GM13976 (cell line): Measurements from ENCODE around the gene CNTNAP5.

Source experiments
- DNase-seq: peaks from one replicate; pipeline ENCODE4 v3.0.0; 2012; ENCODE audit warnings: low spot score
- in situ Hi-C: fragments of 300-500 bp; cut with MboI; formaldehyde crosslinking; loops from one replicate; pipeline ENCODE4 v1.12.0; 2022; ENCODE audit warnings: low sequenced_read_pairs, mixed read lengths, inconsistent platforms; ENCODE audit not compliant: unreplicated experiment
- TF ChIP-seq, protein P1 (sequence below): IDR thresholded peaks from 2 replicates; pipeline ENCODE4 v1.5.1; 2012; ENCODE audit warnings: borderline replicate concordance, mild to moderate bottlenecking; ENCODE audit not compliant: insufficient read depth; ENCODE audit errors: extremely low read depth, missing control alignments, control extremely low read depth

CNTNAP5 gene

DNA sequence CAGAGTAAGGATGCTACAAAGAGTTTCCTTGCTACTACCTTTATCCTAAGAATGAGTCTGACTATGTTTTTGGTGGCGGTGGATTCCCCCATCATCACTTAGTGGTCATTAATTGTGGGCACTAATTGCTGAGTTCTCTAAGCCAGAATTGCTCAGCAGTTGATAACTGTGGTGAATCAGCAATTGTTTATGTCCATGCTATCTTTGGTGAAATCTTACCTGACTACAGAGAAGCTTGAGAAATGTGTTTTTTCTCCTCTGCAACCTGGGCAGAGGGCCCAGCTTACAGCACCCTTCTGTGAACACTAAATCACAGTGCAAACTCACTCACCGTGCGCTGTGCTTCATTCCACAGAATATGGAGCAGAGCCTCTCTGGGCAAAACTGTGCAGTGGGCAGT is 683.6 kb downstream of the CNTNAP5 start:
- in situ Hi-C loops, result no loop called here
- TF ChIP-seq, protein P1, sequence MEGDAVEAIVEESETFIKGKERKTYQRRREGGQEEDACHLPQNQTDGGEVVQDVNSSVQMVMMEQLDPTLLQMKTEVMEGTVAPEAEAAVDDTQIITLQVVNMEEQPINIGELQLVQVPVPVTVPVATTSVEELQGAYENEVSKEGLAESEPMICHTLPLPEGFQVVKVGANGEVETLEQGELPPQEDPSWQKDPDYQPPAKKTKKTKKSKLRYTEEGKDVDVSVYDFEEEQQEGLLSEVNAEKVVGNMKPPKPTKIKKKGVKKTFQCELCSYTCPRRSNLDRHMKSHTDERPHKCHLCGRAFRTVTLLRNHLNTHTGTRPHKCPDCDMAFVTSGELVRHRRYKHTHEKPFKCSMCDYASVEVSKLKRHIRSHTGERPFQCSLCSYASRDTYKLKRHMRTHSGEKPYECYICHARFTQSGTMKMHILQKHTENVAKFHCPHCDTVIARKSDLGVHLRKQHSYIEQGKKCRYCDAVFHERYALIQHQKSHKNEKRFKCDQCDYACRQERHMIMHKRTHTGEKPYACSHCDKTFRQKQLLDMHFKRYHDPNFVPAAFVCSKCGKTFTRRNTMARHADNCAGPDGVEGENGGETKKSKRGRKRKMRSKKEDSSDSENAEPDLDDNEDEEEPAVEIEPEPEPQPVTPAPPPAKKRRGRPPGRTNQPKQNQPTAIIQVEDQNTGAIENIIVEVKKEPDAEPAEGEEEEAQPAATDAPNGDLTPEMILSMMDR, result no peak
- DNase-seq, result no peak

DNA sequence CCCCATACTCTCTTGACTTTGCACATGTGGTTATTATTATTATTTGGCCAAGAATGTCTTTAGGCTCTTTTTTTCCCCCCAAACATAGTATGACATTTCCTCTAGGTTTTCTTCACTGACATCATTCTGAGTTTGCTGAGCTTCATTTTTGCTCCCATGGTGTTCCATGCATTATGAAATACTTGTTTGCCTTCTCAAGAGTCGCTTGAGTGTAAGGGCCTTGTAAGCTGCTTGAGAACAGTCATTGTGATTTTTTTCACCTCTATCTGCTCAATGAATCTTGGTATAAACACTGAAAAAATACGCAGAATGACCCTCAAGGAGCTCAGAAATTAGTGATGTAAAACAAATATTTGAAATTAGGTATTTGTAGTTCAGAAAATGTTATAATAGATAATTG is 688.9 kb downstream of the CNTNAP5 start:
- in situ Hi-C loops, result no loop called here
- DNase-seq, result no peak
- TF ChIP-seq, protein P1, result no peak

DNA sequence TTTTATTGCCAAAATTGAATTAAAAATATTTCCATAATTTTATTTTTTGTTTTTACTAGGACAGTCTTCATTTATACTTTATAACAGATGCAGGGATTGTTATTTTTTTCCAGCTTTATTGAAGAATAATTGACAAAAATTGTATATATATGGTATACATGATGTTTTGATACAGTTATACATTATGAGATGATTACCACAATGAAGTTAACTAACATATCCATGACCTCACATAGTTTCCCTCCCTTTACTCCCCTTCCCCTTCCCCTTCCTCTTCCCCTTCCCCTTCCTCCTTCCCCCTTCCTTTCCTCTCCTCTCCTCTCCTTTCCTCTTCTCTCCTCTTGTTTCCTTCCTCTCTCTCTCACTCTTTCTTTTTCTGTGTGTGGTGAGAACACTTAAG is 700.1 kb downstream of the CNTNAP5 start:
- in situ Hi-C loops, result no loop called here
- DNase-seq, result no peak

DNA sequence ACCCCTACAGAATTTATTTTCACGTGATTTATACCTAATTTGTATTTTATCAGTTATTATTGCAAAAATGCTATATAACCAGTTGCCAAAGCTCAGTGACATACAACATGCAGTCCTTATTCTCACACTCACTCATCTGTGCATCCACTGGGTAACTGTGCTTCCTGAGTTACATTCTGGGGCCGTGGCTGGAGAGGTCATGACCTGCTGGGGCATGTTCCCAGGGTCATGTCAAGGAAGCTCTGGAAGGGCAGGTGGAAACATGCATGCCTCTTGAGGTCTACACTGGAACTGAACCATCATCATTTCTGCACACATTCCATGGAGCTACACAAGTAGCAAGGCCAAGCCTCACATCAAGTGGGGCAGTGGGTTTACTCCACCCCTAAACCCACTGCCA is 715.5 kb downstream of the CNTNAP5 start:
- in situ Hi-C loops, result no loop called here
- TF ChIP-seq, protein P1, result no peak
- DNase-seq, result no peak

More for the DNA sequence above, 700.1 kb downstream of the CNTNAP5 start:
- TF ChIP-seq, protein P1, result no peak

DNA sequence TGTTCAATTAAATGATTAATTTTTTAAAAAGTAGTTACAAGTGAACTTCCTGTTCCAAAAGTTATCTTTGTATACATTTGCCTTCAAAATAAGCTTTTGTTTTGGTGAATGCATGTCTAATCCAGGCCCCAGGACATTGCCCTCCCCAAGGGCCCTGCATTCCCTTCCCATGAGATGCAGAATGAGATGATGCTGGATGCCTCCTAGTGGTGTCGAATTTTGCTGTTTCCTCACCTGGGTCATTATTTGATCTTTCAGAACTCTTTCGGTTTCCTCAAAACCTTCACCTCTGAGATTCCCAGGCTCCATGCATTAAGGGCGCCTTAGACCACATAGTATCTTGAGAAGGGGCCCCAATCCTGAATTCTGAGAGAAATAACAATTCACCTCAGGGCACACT is 728.8 kb downstream of the CNTNAP5 start:
- in situ Hi-C loops, result no loop called here
- TF ChIP-seq, protein P1, result no peak
- DNase-seq, result no peak

DNA sequence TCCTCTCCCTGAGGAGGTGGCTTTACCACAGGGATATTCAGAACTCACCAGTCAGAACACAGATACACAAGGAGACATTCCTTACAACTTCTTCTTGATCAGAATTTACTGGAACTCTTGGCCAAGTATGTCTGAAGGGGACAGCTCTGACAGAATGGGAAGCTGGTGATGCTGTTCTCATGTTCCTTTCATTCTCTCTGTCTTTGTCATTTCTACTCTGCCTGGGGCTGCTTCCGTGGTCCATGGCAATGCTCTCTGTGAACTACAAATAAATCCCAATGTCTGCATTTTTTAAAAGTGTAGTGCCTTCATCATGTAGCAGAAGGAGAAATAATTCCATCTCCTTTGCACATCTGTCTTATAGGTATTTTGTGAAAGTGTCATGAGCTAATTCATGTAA is 730.3 kb downstream of the CNTNAP5 start:
- DNase-seq, result no peak
- in situ Hi-C loops, result no loop called here
- TF ChIP-seq, protein P1, result no peak

DNA sequence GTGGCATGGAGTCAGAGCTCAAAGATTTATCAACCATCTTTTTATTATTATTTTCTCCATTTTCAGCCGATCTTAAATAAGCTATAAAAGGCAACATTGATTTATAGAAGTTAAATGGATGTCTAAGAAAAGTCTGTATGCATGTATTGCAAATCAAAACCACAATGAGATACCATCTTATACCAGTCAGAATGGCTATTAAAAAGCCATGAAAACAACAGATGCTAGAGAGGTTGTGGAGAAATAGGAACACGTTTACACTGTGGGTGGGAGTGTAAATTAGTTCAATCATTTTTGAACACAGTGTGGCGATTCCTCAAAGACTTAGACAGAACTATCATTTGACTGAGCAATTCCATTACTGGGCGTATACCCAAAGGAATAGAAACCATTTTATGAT is 731.0 kb downstream of the CNTNAP5 start:
- TF ChIP-seq, protein P1, result no peak
- in situ Hi-C loops, result no loop called here
- DNase-seq, result no peak
